ENCODE results near the gene CADM2.

The CADM2 gene

DNA sequence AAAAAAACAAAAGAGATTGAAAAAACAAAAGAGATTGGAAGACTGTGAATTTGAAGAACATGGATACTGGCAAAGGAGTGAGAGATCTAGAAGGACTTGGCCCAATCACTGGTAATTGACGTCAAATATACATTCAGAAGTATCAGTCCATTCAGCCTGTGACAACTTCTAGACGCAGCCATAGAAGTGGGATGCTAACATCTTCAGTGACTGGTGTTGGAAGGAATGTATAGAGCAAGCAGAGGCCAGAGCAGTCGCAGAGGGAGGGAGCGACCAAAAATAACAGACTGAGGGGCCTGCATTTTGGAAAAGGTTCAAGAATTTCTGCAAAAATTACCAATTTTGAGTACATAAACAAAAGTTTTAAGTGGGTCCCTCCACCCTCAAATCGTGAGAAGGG is 473.3 kb downstream of the CADM2 start (continued):
- no peak for TF ChIP-seq ZNF398 (tag by site-specific recombination; IDR thresholded peaks at IDR 0.05)

GRCh38 chr3:85433319-85433718 is 474.5 kb downstream of the CADM2 start:
- no peaks in the 10 kb centered on the region for H3K9me3 ChIP-seq (ENCODE audit: control insufficient read depth, insufficient read depth, low read depth, low read length)
- H3K36me3 ChIP-seq (ENCODE audit: control insufficient read depth in 2 of 2, insufficient read depth in 1 of 2, low read length in 2 of 2): no peaks in the 10 kb centered on the region
- ChIA-PET CTCF (no interaction called here), POLR2A (no interaction called here)
- no peak for TF ChIP-seq ZSCAN5A (tag by site-specific recombination; IDR thresholded peaks at IDR 0.05)
- no peak for TF ChIP-seq BCL11A (tag by site-specific recombination; IDR thresholded peaks at IDR 0.05; ENCODE audit: low read depth)
- no peak for TF ChIP-seq ZNF394 (tag by site-specific recombination; IDR thresholded peaks at IDR 0.05; ENCODE audit: borderline replicate concordance)
- TF ChIP-seq, protein P1, sequence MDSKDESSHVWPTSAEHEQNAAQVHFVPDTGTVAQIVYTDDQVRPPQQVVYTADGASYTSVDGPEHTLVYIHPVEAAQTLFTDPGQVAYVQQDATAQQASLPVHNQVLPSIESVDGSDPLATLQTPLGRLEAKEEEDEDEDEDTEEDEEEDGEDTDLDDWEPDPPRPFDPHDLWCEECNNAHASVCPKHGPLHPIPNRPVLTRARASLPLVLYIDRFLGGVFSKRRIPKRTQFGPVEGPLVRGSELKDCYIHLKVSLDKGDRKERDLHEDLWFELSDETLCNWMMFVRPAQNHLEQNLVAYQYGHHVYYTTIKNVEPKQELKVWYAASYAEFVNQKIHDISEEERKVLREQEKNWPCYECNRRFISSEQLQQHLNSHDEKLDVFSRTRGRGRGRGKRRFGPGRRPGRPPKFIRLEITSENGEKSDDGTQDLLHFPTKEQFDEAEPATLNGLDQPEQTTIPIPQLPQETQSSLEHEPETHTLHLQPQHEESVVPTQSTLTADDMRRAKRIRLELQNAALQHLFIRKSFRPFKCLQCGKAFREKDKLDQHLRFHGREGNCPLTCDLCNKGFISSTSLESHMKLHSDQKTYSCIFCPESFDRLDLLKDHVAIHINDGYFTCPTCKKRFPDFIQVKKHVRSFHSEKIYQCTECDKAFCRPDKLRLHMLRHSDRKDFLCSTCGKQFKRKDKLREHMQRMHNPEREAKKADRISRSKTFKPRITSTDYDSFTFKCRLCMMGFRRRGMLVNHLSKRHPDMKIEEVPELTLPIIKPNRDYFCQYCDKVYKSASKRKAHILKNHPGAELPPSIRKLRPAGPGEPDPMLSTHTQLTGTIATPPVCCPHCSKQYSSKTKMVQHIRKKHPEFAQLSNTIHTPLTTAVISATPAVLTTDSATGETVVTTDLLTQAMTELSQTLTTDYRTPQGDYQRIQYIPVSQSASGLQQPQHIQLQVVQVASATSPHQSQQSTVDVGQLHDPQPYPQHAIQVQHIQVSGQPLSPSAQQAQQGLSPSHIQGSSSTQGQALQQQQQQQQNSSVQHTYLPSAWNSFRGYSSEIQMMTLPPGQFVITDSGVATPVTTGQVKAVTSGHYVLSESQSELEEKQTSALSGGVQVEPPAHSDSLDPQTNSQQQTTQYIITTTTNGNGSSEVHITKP (tag by site-specific recombination; IDR thresholded peaks at IDR 0.05): no peak
- TF ChIP-seq ZNF670 (tag by site-specific recombination; IDR thresholded peaks at IDR 0.05; ENCODE audit: low read depth): no peak
- no peak for TF ChIP-seq ZNF354C (tag by site-specific recombination; IDR thresholded peaks at IDR 0.05; ENCODE audit: borderline replicate concordance, low read depth)
- no peak for TF ChIP-seq ZNF48 (tag by site-specific recombination; IDR thresholded peaks at IDR 0.05)
- TF ChIP-seq ZNF610 (tag by site-specific recombination; IDR thresholded peaks at IDR 0.05; ENCODE audit: borderline replicate concordance): no peak
- TF ChIP-seq ZNF146 (tag by site-specific recombination; IDR thresholded peaks at IDR 0.05): no peak
- no peak for TF ChIP-seq ZNF561 (tag by site-specific recombination; IDR thresholded peaks at IDR 0.05; ENCODE audit: borderline replicate concordance)
- TF ChIP-seq ZNF514 (tag by site-specific recombination; IDR thresholded peaks at IDR 0.05): no peak
- TF ChIP-seq ZNF280C (tag by site-specific recombination; IDR thresholded peaks at IDR 0.05): no peak
- TF ChIP-seq ZNF791 (tag by site-specific recombination; IDR thresholded peaks at IDR 0.05): no peak
- H3K27ac ChIP-seq (ENCODE audit: extremely low read depth, low read depth, low read length): no peak overlapping the region
- H3K4me3 ChIP-seq (ENCODE audit: low read depth, low read length): no peak overlapping the region
- no peaks in the 10 kb centered on the region for H3K4me1 ChIP-seq (ENCODE audit: control insufficient read depth, insufficient read depth, low read length)
